ENCODE results near the gene ZFR.

DNA sequence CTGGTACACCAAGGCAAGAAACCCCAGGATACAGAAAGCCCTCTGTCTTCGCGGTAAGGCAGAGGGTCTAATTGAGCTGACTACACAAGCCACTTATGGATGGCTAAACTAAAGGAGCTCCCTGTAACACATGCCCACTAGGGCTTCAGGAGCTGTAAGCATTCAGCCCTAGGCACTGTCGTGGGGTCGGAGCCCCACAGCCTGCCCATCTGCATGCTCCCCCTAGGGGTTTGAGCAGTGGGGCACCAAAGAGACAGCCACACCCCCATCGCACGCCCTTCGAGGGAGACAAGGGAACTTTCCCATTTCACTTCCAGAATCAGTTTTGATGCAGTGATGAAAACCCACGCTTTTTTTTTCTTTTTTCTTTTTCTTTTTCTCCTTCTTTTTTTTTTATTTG is 120.8 kb downstream of the ZFR start:
- TF ChIP-seq, protein P1, sequence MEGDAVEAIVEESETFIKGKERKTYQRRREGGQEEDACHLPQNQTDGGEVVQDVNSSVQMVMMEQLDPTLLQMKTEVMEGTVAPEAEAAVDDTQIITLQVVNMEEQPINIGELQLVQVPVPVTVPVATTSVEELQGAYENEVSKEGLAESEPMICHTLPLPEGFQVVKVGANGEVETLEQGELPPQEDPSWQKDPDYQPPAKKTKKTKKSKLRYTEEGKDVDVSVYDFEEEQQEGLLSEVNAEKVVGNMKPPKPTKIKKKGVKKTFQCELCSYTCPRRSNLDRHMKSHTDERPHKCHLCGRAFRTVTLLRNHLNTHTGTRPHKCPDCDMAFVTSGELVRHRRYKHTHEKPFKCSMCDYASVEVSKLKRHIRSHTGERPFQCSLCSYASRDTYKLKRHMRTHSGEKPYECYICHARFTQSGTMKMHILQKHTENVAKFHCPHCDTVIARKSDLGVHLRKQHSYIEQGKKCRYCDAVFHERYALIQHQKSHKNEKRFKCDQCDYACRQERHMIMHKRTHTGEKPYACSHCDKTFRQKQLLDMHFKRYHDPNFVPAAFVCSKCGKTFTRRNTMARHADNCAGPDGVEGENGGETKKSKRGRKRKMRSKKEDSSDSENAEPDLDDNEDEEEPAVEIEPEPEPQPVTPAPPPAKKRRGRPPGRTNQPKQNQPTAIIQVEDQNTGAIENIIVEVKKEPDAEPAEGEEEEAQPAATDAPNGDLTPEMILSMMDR (IDR thresholded peaks at IDR 0.05): no peak
- TF ChIP-seq POLR2AphosphoS5 (IDR thresholded peaks at IDR 0.05; ENCODE audit: low read depth, low read length): no peak
- TF ChIP-seq TCF7L2 (IDR thresholded peaks at IDR 0.05; ENCODE audit: low read depth, low read length): no peak
- TF ChIP-seq SIN3A (IDR thresholded peaks at IDR 0.05; ENCODE audit: borderline replicate concordance, insufficient read depth, low read depth, low read length): no peak

Data from Panc1 (cell line).